Peyer's patch (tissue), 4 donors: ENCODE measurements around the gene CACNB2. TPM values are rescaled to one million over a fixed set of nuclear protein-coding genes. Genes with fewer than 3 reads are reported as not detected.

Source experiments
- DNase-seq, 3 donors: peaks; one replicate each; pipeline ENCODE4 v3.0.0-alpha.2; 2017 to 2019
- H3K27ac ChIP-seq, 4 donors: fragments of 200-600 bp; sonication (generic); one replicate each; pipeline ENCODE4 v1.5.1; 2016 to 2019
- H3K27me3 ChIP-seq, 2 donors: fragments of 200-600 bp; sonication (generic); one replicate each; pipeline ENCODE4 v1.5.1; 2019
- H3K36me3 ChIP-seq, 3 donors: fragments of 200-600 bp; sonication (generic); one replicate each; pipeline ENCODE4 v1.5.1; 2016 to 2019
- H3K4me1 ChIP-seq, 4 donors: fragments of 200-600 bp; sonication (generic); one replicate each; pipeline ENCODE4 v1.5.1; 2016 to 2019
- H3K4me3 ChIP-seq, 4 donors: fragments of 200-600 bp; sonication (generic); 1 replicate in 3 of 4; 2 replicates in 1 of 4; pipeline ENCODE4 v1.5.1; 2016 to 2019; ENCODE audit warnings: mild to moderate bottlenecking in 1 of 4
- H3K9me3 ChIP-seq, 4 donors: fragments of 200-600 bp; sonication (generic); one replicate each; pipeline ENCODE4 v1.5.1; 2016 to 2019; ENCODE audit warnings: mild to moderate bottlenecking in 1 of 4
- CTCF ChIP-seq, 6 experiments: fragments of 450-650 bp in 4 of 6; fragments of 200-600 bp in 2 of 6; sonication (generic) in 1 of 6; IDR thresholded peaks; one replicate each; pipeline ENCODE4 v1.5.1; 2017 to 2019; ENCODE audit warnings: antibody characterized with exemption in 6 of 6, mild to moderate bottlenecking in 3 of 6, moderate library complexity in 1 of 6
- POLR2A ChIP-seq, 2 donors: fragments of 450-650 bp; IDR thresholded peaks; one replicate each; pipeline ENCODE4 v1.5.1; 2017; ENCODE audit warnings: antibody characterized with exemption in 2 of 2, mild to moderate bottlenecking in 2 of 2, moderate library complexity in 2 of 2
- total RNA-seq, 4 donors: library from RNA; depleted of rRNA; stranded (reverse); fragments of >200 nt; gene quantifications; one replicate each; pipeline ENCODE4 v1.1.0, GENCODE V29; 2016

Gene CACNB2
- total RNA-seq, 4 donors from 2014 or later: 35.4 to 80.8 (median 48.2) TPM

- TF ChIP-seq CTCF (IDR thresholded peaks at IDR 0.05) (no peak), POLR2A (IDR thresholded peaks at IDR 0.05) (no peak)
- H3K4me3 ChIP-seq: no peak overlapping the region
- H3K4me1 ChIP-seq: no peaks in the 10 kb centered on the region
- no peaks in the 10 kb centered on the region for H3K9me3 ChIP-seq
- no peaks in the 10 kb centered on the region for H3K27me3 ChIP-seq
- no peaks in the 10 kb centered on the region for H3K36me3 ChIP-seq
- DNase-seq: no peak
- H3K27ac ChIP-seq: no peak overlapping the region
Measured at GRCh38 chr10:18404530-18404929, 264.3 kb downstream of the CACNB2 start.

GRCh38 chr10:18406136-18406535, 265.9 kb downstream of the CACNB2 start:
- no peak for DNase-seq
- Histone ChIP-seq H3K4me1 (no peaks in the 10 kb centered on the region), H3K4me3 (no peak overlapping the region), H3K27ac (no peak overlapping the region), H3K9me3 (no peaks in the 10 kb centered on the region), H3K36me3 (no peaks in the 10 kb centered on the region), H3K27me3 (no peaks in the 10 kb centered on the region)
- no peak for TF ChIP-seq POLR2A (IDR thresholded peaks at IDR 0.05)
- no peak for TF ChIP-seq CTCF (IDR thresholded peaks at IDR 0.05)

GRCh38 chr10:18409599-18410397, 269.6 kb downstream of the CACNB2 start:
- no peak overlapping the region for H3K27ac ChIP-seq
- no peak overlapping the region for H3K4me3 ChIP-seq
- H3K27me3 ChIP-seq: no peaks in the 10 kb centered on the region
- no peaks in the 10 kb centered on the region for H3K9me3 ChIP-seq
- TF ChIP-seq POLR2A (IDR thresholded peaks at IDR 0.05) (no peak), CTCF (IDR thresholded peaks at IDR 0.05) (no peak)
- no peaks in the 10 kb centered on the region for H3K36me3 ChIP-seq
- no peaks in the 10 kb centered on the region for H3K4me1 ChIP-seq
- DNase-seq: no peak

- Histone ChIP-seq H3K27ac (no peak overlapping the region), H3K27me3 (no peaks in the 10 kb centered on the region), H3K4me3 (no peak overlapping the region), H3K4me1 (no peaks in the 10 kb centered on the region), H3K36me3 (no peaks in the 10 kb centered on the region), H3K9me3 (no peaks in the 10 kb centered on the region)
- DNase-seq: no peak
- no peak for TF ChIP-seq POLR2A (IDR thresholded peaks at IDR 0.05)
- TF ChIP-seq CTCF (IDR thresholded peaks at IDR 0.05): no peak
Measured at GRCh38 chr10:18414061-18414460, 273.8 kb downstream of the CACNB2 start.

- no peak for TF ChIP-seq CTCF (IDR thresholded peaks at IDR 0.05)
- no peak for TF ChIP-seq POLR2A (IDR thresholded peaks at IDR 0.05)
- Histone ChIP-seq H3K9me3 (no peaks in the 10 kb centered on the region), H3K27ac (no peak overlapping the region), H3K36me3 (no peaks in the 10 kb centered on the region), H3K4me3 (no peak overlapping the region), H3K4me1 (no peaks in the 10 kb centered on the region), H3K27me3 (no peaks in the 10 kb centered on the region)
- DNase-seq: no peak
Measured at GRCh38 chr10:18417950-18418527, 277.8 kb downstream of the CACNB2 start.
